Measurements from ENCODE around the gene OR52B2. TPM values are rescaled to one million over a fixed set of nuclear protein-coding genes. Genes with fewer than 3 reads are reported as not detected.

Gene OR52B2
- under 1 TPM in 1 of 2 donors, not detected in 1; 0.68 TPM for total RNA-seq
- not detected for polyA plus RNA-seq (ENCODE audit: insufficient read depth, low read depth, low replicate concordance)
- long read RNA-seq, donor 1 = 0 reads
- long read RNA-seq, donor 2 = 0 reads

DNA sequence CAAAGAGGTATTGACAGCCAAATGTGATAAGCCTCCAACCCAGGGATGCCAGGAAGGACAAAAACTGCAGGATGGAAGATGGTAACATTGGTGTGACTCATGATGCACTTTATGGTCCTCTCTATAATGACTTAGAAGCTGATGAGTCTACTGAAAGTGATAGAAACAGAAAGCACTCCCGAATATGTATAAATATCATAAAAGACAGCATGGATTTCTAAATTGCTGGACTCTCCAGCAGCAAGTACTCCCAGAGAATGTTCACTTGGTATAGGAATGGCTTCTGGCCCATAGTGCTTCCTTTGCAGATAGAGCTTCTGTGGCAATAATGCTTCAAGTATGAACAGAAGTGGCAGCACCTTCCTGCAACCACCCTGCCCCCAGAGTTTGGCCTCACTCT, at the start of gene OR52B2:
Gene OR52B2 (minus strand): TSS at position 101 of the 400 bp plus-strand sequence. CDS start 0 bp downstream, at position 101.
- TF ChIP-seq, protein P1, sequence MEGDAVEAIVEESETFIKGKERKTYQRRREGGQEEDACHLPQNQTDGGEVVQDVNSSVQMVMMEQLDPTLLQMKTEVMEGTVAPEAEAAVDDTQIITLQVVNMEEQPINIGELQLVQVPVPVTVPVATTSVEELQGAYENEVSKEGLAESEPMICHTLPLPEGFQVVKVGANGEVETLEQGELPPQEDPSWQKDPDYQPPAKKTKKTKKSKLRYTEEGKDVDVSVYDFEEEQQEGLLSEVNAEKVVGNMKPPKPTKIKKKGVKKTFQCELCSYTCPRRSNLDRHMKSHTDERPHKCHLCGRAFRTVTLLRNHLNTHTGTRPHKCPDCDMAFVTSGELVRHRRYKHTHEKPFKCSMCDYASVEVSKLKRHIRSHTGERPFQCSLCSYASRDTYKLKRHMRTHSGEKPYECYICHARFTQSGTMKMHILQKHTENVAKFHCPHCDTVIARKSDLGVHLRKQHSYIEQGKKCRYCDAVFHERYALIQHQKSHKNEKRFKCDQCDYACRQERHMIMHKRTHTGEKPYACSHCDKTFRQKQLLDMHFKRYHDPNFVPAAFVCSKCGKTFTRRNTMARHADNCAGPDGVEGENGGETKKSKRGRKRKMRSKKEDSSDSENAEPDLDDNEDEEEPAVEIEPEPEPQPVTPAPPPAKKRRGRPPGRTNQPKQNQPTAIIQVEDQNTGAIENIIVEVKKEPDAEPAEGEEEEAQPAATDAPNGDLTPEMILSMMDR (IDR thresholded peaks at IDR 0.05) = no peak
- no peak for TF ChIP-seq POLR2A (IDR thresholded peaks at IDR 0.05)
- no peak within 1 kb of the TSS for H3K4me3 ChIP-seq
- no peaks in the 10 kb centered on the region for H3K4me1 ChIP-seq
- 72 to 84% methylated on average over 1 of the region's 1 CpG for WGBS, 2 donors
- H3K27me3 ChIP-seq = no peaks in the 10 kb centered on the region
- no peaks in the 10 kb centered on the region for H3K36me3 ChIP-seq (ENCODE audit: low read depth, missing control alignments)
- no peak within 1 kb of the TSS for H3K27ac ChIP-seq
- intact Hi-C loops (cut with DNase I; ENCODE audit: low total_unique reads) = no loop called here
- H3K9me3 ChIP-seq = no peaks in the 10 kb centered on the region
- no peak for DNase-seq

DNA sequence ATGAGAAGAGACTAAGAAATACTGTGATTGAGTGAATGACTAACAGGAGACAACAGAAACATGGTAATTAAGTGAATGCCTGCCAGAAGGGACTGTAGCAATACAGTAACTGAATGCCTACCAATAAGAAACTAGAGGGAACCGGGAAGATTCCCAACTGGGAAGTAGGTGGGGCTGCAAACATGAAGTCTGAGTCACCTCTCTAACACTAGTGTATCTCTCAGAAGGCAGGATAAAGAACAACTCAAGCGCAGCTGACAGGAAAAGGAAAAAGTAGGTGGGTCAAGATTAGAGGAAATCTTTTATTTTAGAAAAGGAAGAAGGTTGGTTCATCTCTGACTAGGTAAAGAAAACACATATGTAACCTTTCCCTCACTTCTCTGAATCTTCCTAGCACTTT, 49.2 kb upstream of the OR52B2 start:
- Histone ChIP-seq H3K27ac (no peak overlapping the region), H3K27me3 (no peaks in the 10 kb centered on the region), H3K9me3 (no peaks in the 10 kb centered on the region), H3K36me3 (ENCODE audit: low read depth, missing control alignments) (no peaks in the 10 kb centered on the region), H3K4me1 (no peaks in the 10 kb centered on the region), H3K4me3 (no peak overlapping the region)
- intact Hi-C loops (cut with DNase I; ENCODE audit: low total_unique reads) = no loop called here
- 64 to 76% methylated on average over 2 of the region's 2 CpGs for WGBS, 2 donors
- DNase-seq = no peak
- TF ChIP-seq, protein P1 (IDR thresholded peaks at IDR 0.05) = no peak
- TF ChIP-seq POLR2A (IDR thresholded peaks at IDR 0.05) = no peak

DNA sequence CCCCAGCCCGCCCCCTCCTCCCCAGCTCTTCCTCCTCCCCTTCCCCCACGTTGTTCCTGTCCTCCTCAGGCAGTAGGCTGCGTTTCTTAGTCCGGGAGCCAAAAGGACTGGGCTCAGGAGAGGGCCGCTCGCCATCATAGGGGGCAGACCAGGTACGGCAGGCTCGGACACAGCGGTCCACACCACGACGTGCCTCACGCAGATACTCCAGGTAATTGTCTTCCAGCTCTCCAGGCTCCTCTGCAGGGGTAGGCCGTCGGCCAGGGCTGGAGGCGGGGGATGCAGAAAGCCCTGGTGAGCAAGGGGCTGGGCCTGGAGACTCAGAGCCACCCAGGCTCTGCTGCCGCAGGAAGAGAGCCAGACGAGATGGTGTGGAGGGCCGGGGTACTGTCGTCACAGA, 47.6 kb upstream of the OR52B2 start:
- WGBS, 2 donors = 88 to 89% methylated on average over 14 to 19 of the region's 19 CpGs
- no peaks in the 10 kb centered on the region for H3K9me3 ChIP-seq
- no peak overlapping the region for H3K4me3 ChIP-seq
- intact Hi-C loops (cut with DNase I; ENCODE audit: low total_unique reads) = no loop called here
- no peak overlapping the region for H3K27ac ChIP-seq
- no peaks in the 10 kb centered on the region for H3K4me1 ChIP-seq
- no peaks in the 10 kb centered on the region for H3K36me3 ChIP-seq (ENCODE audit: low read depth, missing control alignments)
- H3K27me3 ChIP-seq = no peaks in the 10 kb centered on the region
- no peak for DNase-seq
- TF ChIP-seq, protein P1 (IDR thresholded peaks at IDR 0.05) = no peak
- no peak for TF ChIP-seq POLR2A (IDR thresholded peaks at IDR 0.05)

DNA sequence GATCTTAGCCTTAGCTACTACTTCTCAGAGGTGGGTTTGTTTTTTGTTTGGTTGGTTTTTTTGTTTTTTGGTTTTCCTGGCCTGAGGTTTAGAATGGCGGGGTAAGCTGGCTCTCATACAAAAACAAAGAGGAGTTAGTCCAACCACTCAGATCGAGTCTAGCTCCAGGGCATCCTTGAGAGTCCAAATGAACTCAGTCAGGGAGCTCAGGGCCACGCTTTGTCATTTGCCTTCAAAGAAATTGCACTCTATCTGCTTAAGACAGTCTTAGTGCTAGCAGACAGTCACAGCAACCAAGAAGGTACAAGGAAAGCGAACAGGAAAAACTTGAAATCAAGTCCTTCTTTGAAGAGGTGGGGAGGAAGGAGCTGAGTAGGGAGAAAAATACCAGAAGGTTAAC, 46.4 kb upstream of the OR52B2 start:
- intact Hi-C loops (cut with DNase I; ENCODE audit: low total_unique reads) = no loop called here
- 86 to 89% methylated on average over 4 of the region's 4 CpGs for WGBS, 2 donors

DNA sequence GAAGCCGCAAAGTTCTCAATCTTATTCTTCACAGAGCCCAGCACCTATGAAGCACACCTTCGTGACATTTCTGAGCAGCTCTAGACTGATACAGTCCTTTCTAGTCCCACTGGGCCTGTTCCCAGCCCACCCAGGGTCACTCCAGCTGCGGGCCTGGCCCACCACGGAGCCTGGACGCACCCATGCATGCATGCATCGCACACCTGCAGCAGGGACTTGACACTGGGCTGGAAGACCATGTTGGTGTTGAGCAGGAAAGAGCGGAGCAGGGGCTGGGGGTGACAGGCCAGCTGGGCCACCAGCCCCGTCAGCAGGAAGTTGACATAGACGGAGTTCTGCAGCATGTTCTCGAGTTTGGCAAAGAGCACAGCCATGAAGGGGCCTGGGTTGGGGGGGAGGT, 44.4 kb upstream of the OR52B2 start:
- no peak for DNase-seq
- Histone ChIP-seq H3K27me3 (no peaks in the 10 kb centered on the region), H3K36me3 (ENCODE audit: low read depth, missing control alignments) (no peaks in the 10 kb centered on the region), H3K27ac (no peak overlapping the region), H3K4me1 (no peaks in the 10 kb centered on the region), H3K9me3 (no peaks in the 10 kb centered on the region), H3K4me3 (no peak overlapping the region)
- no peak for TF ChIP-seq POLR2A (IDR thresholded peaks at IDR 0.05)
- TF ChIP-seq, protein P1 (IDR thresholded peaks at IDR 0.05) = no peak
- intact Hi-C loops (cut with DNase I; ENCODE audit: low total_unique reads) = no loop called here
- 94% methylated on average over 7 to 10 of the region's 10 CpGs for WGBS, 2 donors

More for the DNA sequence above, 46.4 kb upstream of the OR52B2 start:
- TF ChIP-seq, protein P1 (IDR thresholded peaks at IDR 0.05) = no peak
- TF ChIP-seq POLR2A (IDR thresholded peaks at IDR 0.05) = no peak
- Histone ChIP-seq H3K27ac (no peak overlapping the region), H3K36me3 (ENCODE audit: low read depth, missing control alignments) (no peaks in the 10 kb centered on the region), H3K9me3 (no peaks in the 10 kb centered on the region), H3K4me3 (no peak overlapping the region), H3K4me1 (no peaks in the 10 kb centered on the region), H3K27me3 (no peaks in the 10 kb centered on the region)
- no peak for DNase-seq
